Mucosa of stomach (tissue), 1 donor: ENCODE results near the gene MAPRE3.

Source experiments
- H3K27me3 ChIP-seq: one replicate; pipeline ENCODE4 v1.7.0; 2013; ENCODE audit warnings: mild to moderate bottlenecking, low read length; ENCODE audit not compliant: control insufficient read depth, insufficient read depth
- H3K36me3 ChIP-seq: one replicate; pipeline ENCODE4 v1.7.0; 2013; ENCODE audit warnings: low read length; ENCODE audit not compliant: control insufficient read depth, insufficient read depth
- H3K4me1 ChIP-seq: one replicate; pipeline ENCODE4 v1.7.0; 2013; ENCODE audit warnings: mild to moderate bottlenecking, low read length; ENCODE audit not compliant: control insufficient read depth, insufficient read depth
- H3K4me3 ChIP-seq: one replicate; pipeline ENCODE4 v1.7.0; 2013; ENCODE audit warnings: low read length
- H3K9ac ChIP-seq: one replicate; pipeline ENCODE4 v1.7.0; 2013; ENCODE audit warnings: mild to moderate bottlenecking, low read length, moderate library complexity
- H3K9me3 ChIP-seq: one replicate; pipeline ENCODE4 v1.7.0; 2013; ENCODE audit warnings: mild to moderate bottlenecking, low read length, moderate library complexity; ENCODE audit not compliant: control insufficient read depth
- donor health status: Pancreatic carcinoma.

MAPRE3 gene

DNA sequence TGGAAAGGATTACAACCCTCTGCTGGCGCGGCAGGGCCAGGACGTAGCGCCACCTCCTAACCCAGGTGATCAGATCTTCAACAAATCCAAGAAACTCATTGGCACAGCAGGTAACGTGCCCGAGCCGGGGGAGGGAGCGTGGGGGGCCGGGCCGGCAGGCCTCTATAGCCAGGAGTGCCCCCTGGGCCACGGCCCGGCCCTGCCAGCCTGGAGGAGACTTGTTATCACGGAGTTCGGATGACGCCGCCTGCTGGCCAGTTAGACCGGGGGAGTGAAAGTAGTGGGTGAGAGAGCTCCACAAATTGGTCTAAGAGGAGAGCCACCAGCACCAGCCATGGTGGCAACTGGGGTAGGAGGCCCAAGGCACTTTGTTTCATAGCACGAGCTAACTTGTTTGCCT lies 53.8 kb downstream of the MAPRE3 start:
- Histone ChIP-seq H3K36me3 (peaks cover 7% of the 10 kb centered on the region), H3K4me1 (peaks cover 21% of the 10 kb centered on the region), H3K27me3 (no peaks in the 10 kb centered on the region), H3K4me3 (no peak overlapping the region), H3K9ac (no peak overlapping the region), H3K9me3 (no peaks in the 10 kb centered on the region)

- no peak overlapping the region for H3K4me3 ChIP-seq
- H3K27me3 ChIP-seq: no peaks in the 10 kb centered on the region
- peaks cover 19% of the 10 kb centered on the region for H3K4me1 ChIP-seq
- H3K9ac ChIP-seq: no peak overlapping the region
- peaks cover 7% of the 10 kb centered on the region for H3K36me3 ChIP-seq
- no peaks in the 10 kb centered on the region for H3K9me3 ChIP-seq
These were observed 54.4 kb downstream of the MAPRE3 start for GRCh38 chr2:27024812-27025211.

DNA sequence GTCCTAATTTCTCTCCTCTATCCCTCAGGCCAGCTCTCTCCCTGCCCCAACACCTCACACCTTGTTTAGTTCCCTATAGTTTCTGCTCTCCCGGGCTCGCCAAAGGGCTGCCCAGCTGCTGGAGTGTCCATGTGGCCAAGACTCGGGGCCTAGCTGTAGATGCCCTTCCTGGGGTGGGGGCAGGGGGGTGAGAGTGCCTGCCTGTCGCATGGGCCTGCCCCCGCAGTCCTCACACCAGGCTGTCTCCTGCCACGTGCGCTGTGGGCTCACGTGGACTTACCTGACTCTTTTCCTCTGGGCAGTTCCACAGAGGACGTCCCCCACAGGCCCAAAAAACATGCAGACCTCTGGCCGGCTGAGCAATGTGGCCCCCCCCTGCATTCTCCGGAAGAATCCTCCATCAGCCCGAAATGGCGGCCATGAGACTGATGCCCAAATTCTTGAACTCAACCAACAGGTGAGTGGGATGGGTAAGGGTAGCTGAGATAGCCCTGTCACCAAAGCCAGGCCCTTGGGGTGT lies 54.9 kb downstream of the MAPRE3 start:
- peaks cover 7% of the 10 kb centered on the region for H3K36me3 ChIP-seq
- H3K9ac ChIP-seq: no peak overlapping the region
- no peak overlapping the region for H3K4me3 ChIP-seq
- no peaks in the 10 kb centered on the region for H3K27me3 ChIP-seq
- H3K9me3 ChIP-seq: no peaks in the 10 kb centered on the region
- H3K4me1 ChIP-seq: peaks cover 13% of the 10 kb centered on the region

DNA sequence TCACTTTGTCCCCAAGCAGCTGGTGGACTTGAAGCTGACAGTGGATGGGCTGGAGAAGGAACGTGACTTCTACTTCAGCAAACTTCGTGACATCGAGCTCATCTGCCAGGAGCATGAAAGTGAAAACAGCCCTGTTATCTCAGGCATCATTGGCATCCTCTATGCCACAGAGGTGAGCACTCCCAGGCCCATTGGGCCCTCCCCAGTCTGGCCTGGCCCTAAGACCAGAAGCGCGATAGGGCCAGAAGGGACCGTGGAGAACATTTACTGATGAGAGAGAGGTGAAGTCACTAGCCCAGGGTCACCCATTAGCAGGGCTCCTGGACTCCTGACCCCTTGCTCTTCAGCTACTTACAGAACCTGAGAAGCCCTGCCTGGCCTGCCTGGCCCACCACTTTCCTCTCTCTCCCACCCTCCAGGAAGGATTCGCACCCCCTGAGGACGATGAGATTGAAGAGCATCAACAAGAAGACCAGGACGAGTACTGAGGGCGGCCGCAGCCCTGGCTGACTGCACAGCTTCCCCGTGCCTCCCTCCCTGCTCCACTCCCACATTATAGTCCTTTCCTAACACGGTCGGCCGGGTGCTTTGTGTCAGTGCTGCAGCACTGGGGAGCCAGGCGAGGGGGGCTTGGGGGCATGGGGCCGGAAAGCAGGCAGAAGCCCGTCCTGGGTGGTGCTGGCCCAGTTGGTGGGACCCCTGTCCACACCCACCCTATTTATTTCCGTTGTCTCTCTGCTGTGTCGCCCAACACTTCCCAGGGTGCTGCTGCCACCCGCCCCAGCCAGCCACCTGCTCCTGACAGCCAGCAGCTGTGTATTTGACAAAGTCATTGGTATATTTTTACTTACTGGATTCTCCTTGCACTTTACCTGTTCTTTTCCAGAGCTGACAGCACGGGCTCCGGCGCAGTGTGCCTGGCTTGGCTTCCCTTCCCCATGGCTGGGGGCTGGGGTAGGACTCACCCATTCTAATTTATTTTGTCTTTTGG lies 55.7 kb downstream of the MAPRE3 start:
- Histone ChIP-seq H3K27me3 (no peaks in the 10 kb centered on the region), H3K9me3 (no peaks in the 10 kb centered on the region), H3K4me3 (no peak overlapping the region), H3K9ac (no peak overlapping the region), H3K36me3 (peaks cover 7% of the 10 kb centered on the region), H3K4me1 (peaks cover 10% of the 10 kb centered on the region)

- no peak overlapping the region for H3K9ac ChIP-seq
- H3K4me1 ChIP-seq: no peaks in the 10 kb centered on the region
- no peaks in the 10 kb centered on the region for H3K27me3 ChIP-seq
- peaks cover 7% of the 10 kb centered on the region for H3K36me3 ChIP-seq
- no peak overlapping the region for H3K4me3 ChIP-seq
- H3K9me3 ChIP-seq: no peaks in the 10 kb centered on the region
These were observed 56.8 kb downstream of the MAPRE3 start for GRCh38 chr2:27027211-27027651.

GRCh38 chr2:27029051-27029450 lies 58.6 kb downstream of the MAPRE3 start:
- H3K36me3 ChIP-seq: no peaks in the 10 kb centered on the region

GRCh38 chr2:27032495-27033252 lies 62.2 kb downstream of the MAPRE3 start, which contains the start of gene TMEM214:
Gene TMEM214, plus strand, starts transcription at chr2:27032965. Its CDS starts 51 bp downstream, at chr2:27033016.
- Histone ChIP-seq H3K9ac (peak within 1 kb of the TSS; percentile 87), H3K27me3 (no peaks in the 10 kb centered on the region), H3K4me3 (peak within 1 kb of the TSS; percentile 91), H3K4me1 (peaks cover 15% of the 10 kb centered on the region), H3K9me3 (no peaks in the 10 kb centered on the region), H3K36me3 (peaks cover 24% of the 10 kb centered on the region)

More at GRCh38 chr2:27029051-27029450, 58.6 kb downstream of the MAPRE3 start:
- Histone ChIP-seq H3K9ac (no peak overlapping the region), H3K4me1 (peaks cover 5% of the 10 kb centered on the region), H3K27me3 (no peaks in the 10 kb centered on the region), H3K9me3 (no peaks in the 10 kb centered on the region), H3K4me3 (no peak overlapping the region)

DNA sequence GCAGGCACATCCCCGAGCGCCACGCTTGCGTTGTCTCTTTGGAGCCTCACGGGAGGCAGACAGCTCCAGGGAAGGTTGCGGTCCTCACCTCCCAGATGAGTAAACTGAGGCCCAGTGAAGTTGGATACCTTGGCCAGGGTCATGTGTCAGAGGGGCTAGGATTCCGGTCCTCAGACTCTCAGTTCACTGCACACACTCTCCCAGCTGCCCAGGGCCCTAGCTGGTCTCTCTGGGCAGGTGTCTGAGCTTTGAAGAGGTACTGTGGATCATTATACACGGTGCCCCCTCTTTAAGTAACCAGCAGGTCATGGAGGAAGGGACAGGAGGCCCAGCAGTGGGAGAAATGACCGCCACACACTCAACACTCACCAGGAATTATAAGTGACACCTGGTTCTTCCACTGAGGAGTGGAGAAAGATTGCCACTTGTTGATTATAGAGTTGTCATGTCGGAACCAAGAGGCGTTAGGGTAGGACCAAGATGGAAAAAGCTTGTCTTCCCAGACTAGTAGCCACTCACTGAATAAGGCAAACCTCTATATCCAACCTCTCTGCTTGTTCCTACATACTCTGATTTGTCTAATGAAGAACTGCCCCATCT lies 62.9 kb downstream of the MAPRE3 start:
- Histone ChIP-seq H3K9ac (peak overlapping the region; percentile 87), H3K27me3 (no peaks in the 10 kb centered on the region), H3K4me1 (peaks cover 15% of the 10 kb centered on the region), H3K36me3 (peaks cover 26% of the 10 kb centered on the region), H3K4me3 (peak overlapping the region; percentile 91), H3K9me3 (no peaks in the 10 kb centered on the region)

DNA sequence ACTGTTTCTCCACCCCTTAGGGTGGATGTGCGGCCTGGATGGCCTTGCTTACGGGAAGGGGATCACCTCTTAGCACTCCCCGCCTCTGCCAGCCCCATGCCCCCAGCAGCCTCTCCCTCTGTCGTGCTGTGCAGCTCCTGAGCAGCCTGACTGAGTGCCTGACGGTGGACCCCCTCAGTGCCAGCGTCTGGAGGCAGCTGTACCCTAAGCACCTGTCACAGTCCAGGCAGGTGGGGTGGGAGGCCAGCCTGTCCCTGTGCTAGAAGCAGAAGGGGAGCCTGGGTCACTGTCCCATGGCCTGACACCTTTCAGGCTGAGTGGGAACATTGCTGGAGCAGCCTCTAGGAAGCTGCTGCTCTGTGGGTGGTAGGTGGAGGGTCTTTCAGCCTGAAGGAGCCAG lies 67.6 kb downstream of the MAPRE3 start:
- H3K36me3 ChIP-seq: peaks cover 31% of the 10 kb centered on the region
- H3K4me1 ChIP-seq: peaks cover 15% of the 10 kb centered on the region
- no peaks in the 10 kb centered on the region for H3K9me3 ChIP-seq
- no peak overlapping the region for H3K9ac ChIP-seq
- no peak overlapping the region for H3K4me3 ChIP-seq
- no peaks in the 10 kb centered on the region for H3K27me3 ChIP-seq

- no peaks in the 10 kb centered on the region for H3K27me3 ChIP-seq
- H3K4me3 ChIP-seq: no peak overlapping the region
- peaks cover 13% of the 10 kb centered on the region for H3K4me1 ChIP-seq
- no peaks in the 10 kb centered on the region for H3K9me3 ChIP-seq
- H3K9ac ChIP-seq: no peak overlapping the region
- H3K36me3 ChIP-seq: peaks cover 31% of the 10 kb centered on the region
These were observed 68.3 kb downstream of the MAPRE3 start for GRCh38 chr2:27038631-27039339.

- no peak overlapping the region for H3K9ac ChIP-seq
- H3K36me3 ChIP-seq: peaks cover 31% of the 10 kb centered on the region
- H3K9me3 ChIP-seq: no peaks in the 10 kb centered on the region
These were observed 69.0 kb downstream of the MAPRE3 start for GRCh38 chr2:27039426-27039825.

More at GRCh38 chr2:27039426-27039825, 69.0 kb downstream of the MAPRE3 start:
- Histone ChIP-seq H3K27me3 (no peaks in the 10 kb centered on the region), H3K4me3 (no peak overlapping the region), H3K4me1 (peaks cover 6% of the 10 kb centered on the region)
